Adrenal gland (tissue), 12 donors: ENCODE data around the gene FBXO10. TPM values are rescaled to one million over a fixed set of nuclear protein-coding genes. Genes with fewer than 3 reads are reported as not detected.

ENCODE experiments used
- DNase-seq, 7 donors: peaks; one replicate each; pipeline ENCODE4 v3.0.0-alpha.2; 2019 to 2020
- H3K27ac ChIP-seq, 5 donors: fragments of 200-600 bp; sonication (generic) in 4 of 5; 1 replicate in 3 of 5; 2 replicates in 2 of 5; pipeline versions ENCODE4 v1.5.1 to v1.8.0; 2016 to 2020; ENCODE audit warnings: mild to moderate bottlenecking in 1 of 5
- H3K27me3 ChIP-seq: fragments of 200-600 bp; 2 replicates; pipeline ENCODE4 v1.8.0; 2021
- H3K36me3 ChIP-seq, 2 donors: fragments of 200-600 bp; replicated peaks in 1 of 2; 1 replicate in 1 of 2; 2 replicates in 1 of 2; pipeline versions ENCODE4 v1.5.1 to v1.8.0; 2018 to 2022
- H3K4me1 ChIP-seq, 2 donors: fragments of 200-600 bp; replicated peaks in 1 of 2; 1 replicate in 1 of 2; 2 replicates in 1 of 2; pipeline versions ENCODE4 v1.5.1 to v1.8.0; 2018 to 2021
- H3K4me3 ChIP-seq, 4 donors: fragments of 200-600 bp; sonication (generic) in 3 of 4; one replicate each; pipeline ENCODE4 v1.5.1; 2016 to 2018
- H3K9me3 ChIP-seq, 3 donors: fragments of 200-600 bp; sonication (generic) in 1 of 3; replicated peaks in 1 of 3; 1 replicate in 2 of 3; 2 replicates in 1 of 3; pipeline versions ENCODE4 v1.5.1 to v1.8.0; 2016 to 2021
- POLR2A ChIP-seq, 2 donors: fragments of 450-650 bp; IDR thresholded peaks; one replicate each; pipeline ENCODE4 v1.6.1; 2017; ENCODE audit warnings: antibody characterized with exemption in 2 of 2, mild to moderate bottlenecking in 2 of 2, moderate library complexity in 1 of 2
- WGBS, 4 donors: extraction: QIAGEN DNeasy Blood & Tissue Kit in 2 of 4; methylation state at CpG; one replicate each; pipeline versions ENCODE4 v1.1.5 to v1.1.7; 2013 to 2017; 5-methylcytosine and 5-hydroxymethylcytosine counted together
- intact Hi-C, 2 donors: fragments of 100-400 bp; cut with DNase I; formaldehyde crosslinking; loops; one replicate each; pipeline versions ENCODE4 v1.14.1 to v1.15.0; 2022 to 2023
- polyA plus RNA-seq, 3 donors: library from polyadenylated mRNA; stranded (reverse); fragments of 200-250 nt in 2 of 3; fragments of 350-450 nt in 1 of 3; fragmentation: Illumina TruSeq in 1 of 3; extraction: RNeasy Lipid Tissue Mini Kit (QIAGEN cat#74804) in 1 of 3; gene quantifications; one replicate each; pipeline ENCODE4 v1.2.3, GENCODE V29; 2013 to 2014
- total RNA-seq, 9 donors: library from RNA; depleted of rRNA in 4 of 9; stranded (reverse); fragments of >200 nt in 4 of 9; fragments of 120-200 nt in 1 of 9; fragmentation: NEBNext Ultra II Directional in 1 of 9; extraction: Animal tissue kit (Norgen Biotek cat#: 25700) in 1 of 9; gene quantifications; one replicate each; pipeline versions ENCODE4 v1.1.0 to v1.2.4, GENCODE V29; 2013 to 2023
- TF ChIP-seq, protein P1 (sequence below), 6 experiments: fragments of 450-650 bp in 4 of 6; fragments of 200-600 bp in 2 of 6; sonication (generic) in 1 of 6; IDR thresholded peaks; 1 replicate in 5 of 6; 2 replicates in 1 of 6; pipeline versions ENCODE4 v1.5.1 to v1.8.0; 2016 to 2021; ENCODE audit warnings: antibody characterized with exemption in 6 of 6, mild to moderate bottlenecking in 2 of 6, moderate library complexity in 1 of 6
- donor health status: healthy with polysubstance abuse.
- donor health status: Bipolar disorder and iron deficiency.
- donor health status: DM: yes; HTN: yes; CAD: no.
- donor health status: DM: no; HTN: no; CAD: no.
- donor health status: DM: no; HTN: no; CAD: no.
- donor health status: DM: yes; HTN: yes; CAD: no.

FBXO10 gene
- total and polyA plus RNA-seq, 12 donors: 7.2 to 86.6 (median 12.3) TPM

DNA sequence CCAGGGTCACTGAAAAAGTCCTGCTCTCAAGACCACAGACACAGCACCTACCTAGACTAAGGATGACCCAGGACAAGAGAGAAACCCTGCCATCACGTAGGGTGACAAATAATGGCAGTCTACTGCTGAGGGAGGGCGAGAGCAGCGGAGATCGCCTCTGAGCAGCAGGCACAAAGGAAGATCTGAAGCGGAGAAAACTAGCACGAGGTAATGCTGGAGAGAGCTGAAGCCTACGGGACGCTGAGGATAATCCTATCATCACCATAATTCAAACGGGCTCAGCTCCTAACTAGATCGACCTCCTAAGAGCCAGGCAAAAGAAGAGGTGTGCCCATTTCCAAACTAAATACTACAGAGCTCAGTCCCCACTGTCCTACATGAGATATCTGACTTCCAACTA lies 41.3 kb downstream of the FBXO10 start:
- WGBS, 4 donors: 86 to 89% (median 87%) methylated on average over 10 of the region's 10 CpGs
- intact Hi-C loops: loop anchor here in 1 of 2 donors (10.0 kb wide), 1 partner anchor 60 kb away; no protein-coding TSS in a partner anchor
- Histone ChIP-seq H3K27me3 (no peaks in the 10 kb centered on the region), H3K4me3 (no peak overlapping the region), H3K4me1 (no peaks in the 10 kb centered on the region), H3K27ac (no peak overlapping the region), H3K9me3 (no peaks in the 10 kb centered on the region), H3K36me3 (peaks cover 0 to 43% of the 10 kb centered on the region in 2 donors)
- no peak for TF ChIP-seq POLR2A (IDR thresholded peaks at IDR 0.05)
- TF ChIP-seq, protein P1, sequence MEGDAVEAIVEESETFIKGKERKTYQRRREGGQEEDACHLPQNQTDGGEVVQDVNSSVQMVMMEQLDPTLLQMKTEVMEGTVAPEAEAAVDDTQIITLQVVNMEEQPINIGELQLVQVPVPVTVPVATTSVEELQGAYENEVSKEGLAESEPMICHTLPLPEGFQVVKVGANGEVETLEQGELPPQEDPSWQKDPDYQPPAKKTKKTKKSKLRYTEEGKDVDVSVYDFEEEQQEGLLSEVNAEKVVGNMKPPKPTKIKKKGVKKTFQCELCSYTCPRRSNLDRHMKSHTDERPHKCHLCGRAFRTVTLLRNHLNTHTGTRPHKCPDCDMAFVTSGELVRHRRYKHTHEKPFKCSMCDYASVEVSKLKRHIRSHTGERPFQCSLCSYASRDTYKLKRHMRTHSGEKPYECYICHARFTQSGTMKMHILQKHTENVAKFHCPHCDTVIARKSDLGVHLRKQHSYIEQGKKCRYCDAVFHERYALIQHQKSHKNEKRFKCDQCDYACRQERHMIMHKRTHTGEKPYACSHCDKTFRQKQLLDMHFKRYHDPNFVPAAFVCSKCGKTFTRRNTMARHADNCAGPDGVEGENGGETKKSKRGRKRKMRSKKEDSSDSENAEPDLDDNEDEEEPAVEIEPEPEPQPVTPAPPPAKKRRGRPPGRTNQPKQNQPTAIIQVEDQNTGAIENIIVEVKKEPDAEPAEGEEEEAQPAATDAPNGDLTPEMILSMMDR (IDR thresholded peaks at IDR 0.05): no peak
- DNase-seq: no peak

DNA sequence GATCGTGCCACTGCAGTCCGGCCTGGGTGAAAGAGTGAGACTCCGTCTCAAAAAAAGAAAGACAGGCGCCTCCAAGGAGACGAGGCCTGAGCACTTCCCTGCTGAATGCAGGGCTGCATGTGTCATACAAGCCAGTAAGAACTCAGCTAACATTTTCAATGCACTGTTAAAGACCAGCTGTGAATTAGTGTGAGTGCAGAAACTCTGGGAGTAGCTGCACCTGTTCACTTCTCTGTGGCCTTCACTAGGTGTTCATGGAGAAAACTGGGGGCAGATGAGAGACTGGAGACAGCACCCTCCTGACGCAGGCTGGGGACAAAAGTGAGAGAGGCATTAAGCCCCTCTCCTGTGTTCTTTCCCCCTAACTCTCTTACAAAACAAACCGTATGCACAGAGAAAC lies 41.8 kb downstream of the FBXO10 start:
- H3K27me3 ChIP-seq: no peaks in the 10 kb centered on the region
- H3K4me3 ChIP-seq: no peak overlapping the region
- no peak for DNase-seq
- no peaks in the 10 kb centered on the region for H3K9me3 ChIP-seq
- no peaks in the 10 kb centered on the region for H3K4me1 ChIP-seq
- intact Hi-C loops: loop anchor here in 1 of 2 donors (10.0 kb wide), 1 partner anchor 60 kb away; no protein-coding TSS in a partner anchor
- WGBS, 4 donors: 86 to 95% (median 91%) methylated on average over 7 of the region's 7 CpGs
- TF ChIP-seq POLR2A (IDR thresholded peaks at IDR 0.05): no peak
- TF ChIP-seq, protein P1 (IDR thresholded peaks at IDR 0.05): no peak
- H3K27ac ChIP-seq: no peak overlapping the region
- H3K36me3 ChIP-seq: peaks cover 0 to 43% of the 10 kb centered on the region in 2 donors

DNA sequence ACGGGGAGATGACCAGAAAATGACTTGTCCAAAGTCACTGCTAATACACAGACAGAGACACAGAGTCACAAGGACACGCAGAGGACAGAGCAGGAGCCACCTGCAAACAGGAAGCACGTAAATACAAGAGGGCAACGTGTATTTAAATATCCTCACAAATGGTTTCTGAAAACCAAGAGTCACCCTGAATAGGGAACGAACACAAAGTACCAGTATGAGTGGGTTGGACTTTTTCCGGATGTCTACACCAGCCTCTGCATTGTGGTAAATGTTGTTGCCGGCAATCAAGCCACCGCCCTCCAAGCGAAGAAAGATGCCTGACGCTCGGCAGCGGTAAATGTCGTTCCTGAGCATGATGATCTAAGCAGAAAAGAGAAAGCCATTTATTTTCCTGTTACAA lies 44.5 kb downstream of the FBXO10 start:
- Histone ChIP-seq H3K4me1 (no peaks in the 10 kb centered on the region), H3K4me3 (no peak overlapping the region), H3K9me3 (no peaks in the 10 kb centered on the region), H3K36me3 (peaks cover 0 to 30% of the 10 kb centered on the region in 2 donors), H3K27me3 (no peaks in the 10 kb centered on the region), H3K27ac (no peak overlapping the region)
- DNase-seq: no peak
- 91 to 96% (median 94%) methylated on average over 13 of the region's 13 CpGs for WGBS, 4 donors
- no peak for TF ChIP-seq POLR2A (IDR thresholded peaks at IDR 0.05)
- TF ChIP-seq, protein P1 (IDR thresholded peaks at IDR 0.05): no peak
- intact Hi-C loops: loop anchor here in 1 of 2 donors (10.0 kb wide), 1 partner anchor 57 kb away; no protein-coding TSS in a partner anchor

DNA sequence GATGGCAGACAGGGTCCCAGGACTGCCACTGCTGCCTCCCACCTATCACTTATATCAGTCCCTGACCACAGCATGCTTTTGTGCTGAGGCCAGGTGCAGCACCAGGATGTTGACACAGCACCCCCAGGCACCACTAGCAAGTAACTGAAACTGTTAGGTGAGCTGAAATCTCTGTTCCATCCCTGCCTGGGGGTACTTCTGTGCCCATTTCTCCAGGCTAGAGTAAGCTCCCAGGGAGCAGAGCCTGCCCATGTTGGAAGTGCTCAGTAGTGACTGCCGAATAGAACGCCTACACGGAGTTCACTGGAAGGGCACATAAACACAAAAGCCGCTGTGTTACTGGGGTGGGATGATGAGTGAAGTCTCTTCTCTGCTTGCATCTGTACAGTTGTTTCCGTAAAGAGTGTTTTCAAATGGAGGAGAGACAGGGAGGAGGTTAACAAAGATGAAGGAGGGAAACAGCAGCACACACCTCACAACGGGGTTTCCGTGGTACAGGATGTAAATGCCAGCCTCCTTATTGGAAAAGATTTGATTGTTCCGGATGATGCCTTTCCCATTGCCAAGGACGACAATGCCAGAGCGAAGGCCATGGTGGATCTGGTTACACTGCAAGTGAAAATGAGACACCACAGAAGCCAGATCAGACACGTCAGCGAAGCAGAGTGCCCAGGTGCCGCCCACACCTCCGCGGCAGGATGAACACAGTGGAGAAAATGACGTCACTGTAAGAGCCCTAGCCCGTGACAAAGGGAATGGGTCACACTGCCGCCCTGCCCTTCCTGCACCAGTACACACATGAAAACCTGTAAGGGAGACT lies 47.3 kb downstream of the FBXO10 start:
- DNase-seq: no peak
- Histone ChIP-seq H3K27me3 (no peaks in the 10 kb centered on the region), H3K4me1 (no peaks in the 10 kb centered on the region), H3K36me3 (peaks cover 0 to 30% of the 10 kb centered on the region in 2 donors), H3K9me3 (no peaks in the 10 kb centered on the region), H3K27ac (peak overlapping the region in 1 of 5 donors; percentile 5), H3K4me3 (no peak overlapping the region)
- intact Hi-C loops: no loop called here
- no peak for TF ChIP-seq POLR2A (IDR thresholded peaks at IDR 0.05)
- TF ChIP-seq, protein P1 (IDR thresholded peaks at IDR 0.05): no peak
- WGBS, 4 donors: 82 to 85% (median 83%) methylated on average over 18 of the region's 18 CpGs
